Spleen (tissue), 11 donors: ENCODE results near the gene CD276. TPM values are rescaled to one million over a fixed set of nuclear protein-coding genes. Genes with fewer than 3 reads are reported as not detected.

ENCODE experiments used
- DNase-seq: peaks from one replicate; pipeline ENCODE4 v3.0.0-alpha.2; 2020
- H3K27ac ChIP-seq, 8 donors: fragments of 200-600 bp; sonication (generic) in 7 of 8; 1 replicate in 4 of 8; 2 replicates in 4 of 8; pipeline versions ENCODE4 v1.5.0 to v1.8.0; 2016 to 2021; ENCODE audit warnings: inconsistent platforms in 4 of 8, mild to moderate bottlenecking in 4 of 8, moderate library complexity in 1 of 8
- H3K27me3 ChIP-seq, 7 donors: fragments of 200-600 bp; sonication (generic) in 6 of 7; replicated peaks in 1 of 7; 1 replicate in 4 of 7; 2 replicates in 3 of 7; pipeline versions ENCODE4 v1.5.0 to v1.8.0; 2016 to 2021; ENCODE audit warnings: inconsistent platforms in 3 of 7, mild to moderate bottlenecking in 1 of 7
- H3K36me3 ChIP-seq, 6 donors: fragments of 200-600 bp; sonication (generic) in 5 of 6; 1 replicate in 4 of 6; 2 replicates in 2 of 6; pipeline versions ENCODE4 v1.5.0 to v1.8.0; 2016 to 2021; ENCODE audit warnings: inconsistent platforms in 2 of 6
- H3K4me1 ChIP-seq, 6 donors: fragments of 200-600 bp; sonication (generic) in 5 of 6; 1 replicate in 3 of 6; 2 replicates in 3 of 6; pipeline versions ENCODE4 v1.5.0 to v1.8.0; 2016 to 2021; ENCODE audit warnings: inconsistent platforms in 3 of 6
- H3K4me3 ChIP-seq, 8 donors: fragments of 200-600 bp; sonication (generic) in 7 of 8; 1 replicate in 4 of 8; 2 replicates in 4 of 8; pipeline versions ENCODE4 v1.5.0 to v1.8.0; 2016 to 2021; ENCODE audit warnings: inconsistent platforms in 4 of 8, mild to moderate bottlenecking in 4 of 8, moderate library complexity in 2 of 8
- H3K9me3 ChIP-seq, 8 donors: fragments of 200-600 bp; sonication (generic) in 7 of 8; 1 replicate in 4 of 8; 2 replicates in 4 of 8; pipeline versions ENCODE4 v1.5.0 to v1.8.0; 2016 to 2021; ENCODE audit warnings: inconsistent platforms in 4 of 8
- POLR2A ChIP-seq, 3 donors: fragments of 450-650 bp; IDR thresholded peaks; one replicate each; pipeline ENCODE4 v1.5.1; 2017; ENCODE audit warnings: antibody characterized with exemption in 3 of 3, mild to moderate bottlenecking in 1 of 3
- POLR2AphosphoS5 ChIP-seq, 3 donors: sonication (generic); formaldehyde crosslinking; IDR thresholded peaks; one replicate each; pipeline ENCODE4 v1.5.1; 2017; ENCODE audit warnings: antibody characterized with exemption in 3 of 3
- WGBS, 5 donors: extraction: QIAGEN DNeasy Blood & Tissue Kit in 3 of 5; methylation state at CpG; one replicate each; pipeline versions ENCODE4 v1.1.5 to v1.1.7; 2013 to 2018; 5-methylcytosine and 5-hydroxymethylcytosine counted together
- intact Hi-C: fragments of 100-400 bp; cut with DNase I; formaldehyde crosslinking; loops from one replicate; pipeline ENCODE4 v1.15.0; 2023; ENCODE audit warnings: low total_unique reads
- polyA plus RNA-seq, 3 donors: library from polyadenylated mRNA; stranded (reverse); fragments of 200-250 nt; gene quantifications; one replicate each; pipeline ENCODE4 v1.2.1, GENCODE V29; 2013
- total RNA-seq, 7 donors: library from RNA; depleted of rRNA in 3 of 7; stranded (reverse); fragments of >200 nt in 3 of 7; fragmentation: NEBNext Ultra II Directional in 4 of 7; extraction: Animal tissue kit (Norgen Biotek cat#: 25700) in 4 of 7; gene quantifications; one replicate each; pipeline versions ENCODE4 v1.1.0 to v1.2.1, GENCODE V29; 2016 to 2021
- TF ChIP-seq, protein P1 (sequence below), 11 experiments: fragments of 200-600 bp in 7 of 11; fragments of 450-650 bp in 4 of 11; sonication (generic) in 4 of 11; IDR thresholded peaks in 8 of 11; conservative IDR thresholded peaks in 3 of 11; 1 replicate in 7 of 11; 2 replicates in 4 of 11; pipeline versions ENCODE4 v1.4.0 to v1.8.0; 2016 to 2021; ENCODE audit warnings: antibody characterized with exemption in 11 of 11, inconsistent platforms in 4 of 11, mild to moderate bottlenecking in 1 of 11
- donor health status: healthy with polysubstance abuse.
- donor health status: DM: no; HTN: no; CAD: no; lungs with moderate emphysema.
- donor health status: DM: no; HTN: no; CAD: no.
- donor health status: Bipolar disorder and iron deficiency.
- donor health status: healthy.
- donor health status: DM: no; HTN: no; CAD: no.
- donor health status: DM: yes; HTN: yes; CAD: no.

CD276 gene
- total and polyA plus RNA-seq, 10 donors, result 9.8 to 95.6 (median 27.2) TPM

DNA sequence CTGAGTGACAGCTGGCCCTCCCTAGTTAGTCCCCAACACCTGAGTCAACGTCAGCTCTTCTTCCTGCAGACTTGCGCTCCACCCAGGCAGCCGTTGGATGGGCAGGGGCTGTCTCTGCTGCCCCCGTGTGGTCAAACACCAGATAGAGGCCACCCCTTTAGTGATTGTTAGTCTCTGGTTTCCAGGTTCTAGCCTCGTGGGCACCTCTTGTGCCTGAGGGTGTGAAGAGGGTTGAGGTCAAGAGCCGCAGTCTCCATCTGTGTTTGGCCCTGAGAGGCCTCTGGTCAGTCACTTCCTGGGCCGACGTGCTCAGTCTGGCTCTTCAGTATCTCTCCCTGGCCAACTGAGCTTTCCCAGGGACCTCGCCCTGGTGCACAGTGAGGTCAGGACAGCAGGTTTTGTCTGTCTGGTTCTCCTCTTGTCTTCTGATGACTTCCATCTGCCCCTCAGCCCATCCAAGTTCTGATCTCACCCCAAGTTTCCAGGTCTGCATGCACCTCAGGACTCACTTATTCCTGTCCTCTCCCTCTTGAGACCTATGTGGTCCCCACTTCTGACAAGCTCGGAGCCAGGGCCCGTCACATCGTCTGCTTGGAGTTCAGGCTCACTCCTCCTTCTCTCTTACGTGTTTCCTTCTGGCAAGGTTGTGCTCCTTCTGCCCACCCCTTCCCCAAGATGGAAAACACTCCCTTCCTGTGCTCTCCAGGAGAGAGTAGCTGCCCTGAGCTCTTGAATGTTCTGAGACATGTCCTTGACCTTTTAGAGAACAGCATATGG lies 20.9 kb downstream of the CD276 start:
- 36 to 55% (median 41%) methylated on average over 10 to 13 of the region's 13 CpGs for WGBS, 5 donors
- no peaks in the 10 kb centered on the region for H3K9me3 ChIP-seq
- peaks cover 0 to 15% (median 0%) of the 10 kb centered on the region in 7 donors for H3K27me3 ChIP-seq
- H3K4me1 ChIP-seq, result peaks cover 0 to 13% (median 2%) of the 10 kb centered on the region in 6 donors
- H3K36me3 ChIP-seq, result peaks cover 0 to 74% (median 2%) of the 10 kb centered on the region in 6 donors
- H3K4me3 ChIP-seq, result no peak overlapping the region
- peak in 1 of 3 donors; percentile 13 for TF ChIP-seq POLR2AphosphoS5 (IDR thresholded peaks at IDR 0.05)
- TF ChIP-seq, protein P1, sequence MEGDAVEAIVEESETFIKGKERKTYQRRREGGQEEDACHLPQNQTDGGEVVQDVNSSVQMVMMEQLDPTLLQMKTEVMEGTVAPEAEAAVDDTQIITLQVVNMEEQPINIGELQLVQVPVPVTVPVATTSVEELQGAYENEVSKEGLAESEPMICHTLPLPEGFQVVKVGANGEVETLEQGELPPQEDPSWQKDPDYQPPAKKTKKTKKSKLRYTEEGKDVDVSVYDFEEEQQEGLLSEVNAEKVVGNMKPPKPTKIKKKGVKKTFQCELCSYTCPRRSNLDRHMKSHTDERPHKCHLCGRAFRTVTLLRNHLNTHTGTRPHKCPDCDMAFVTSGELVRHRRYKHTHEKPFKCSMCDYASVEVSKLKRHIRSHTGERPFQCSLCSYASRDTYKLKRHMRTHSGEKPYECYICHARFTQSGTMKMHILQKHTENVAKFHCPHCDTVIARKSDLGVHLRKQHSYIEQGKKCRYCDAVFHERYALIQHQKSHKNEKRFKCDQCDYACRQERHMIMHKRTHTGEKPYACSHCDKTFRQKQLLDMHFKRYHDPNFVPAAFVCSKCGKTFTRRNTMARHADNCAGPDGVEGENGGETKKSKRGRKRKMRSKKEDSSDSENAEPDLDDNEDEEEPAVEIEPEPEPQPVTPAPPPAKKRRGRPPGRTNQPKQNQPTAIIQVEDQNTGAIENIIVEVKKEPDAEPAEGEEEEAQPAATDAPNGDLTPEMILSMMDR (IDR thresholded peaks at IDR 0.05 in 8 of 11, conservative IDR thresholded peaks at IDR 0.05 in 3 of 11), result peak; percentile 31 to 84 (median 68)
- TF ChIP-seq POLR2A (IDR thresholded peaks at IDR 0.05), result no peak
- peak; percentile 87 for DNase-seq
- intact Hi-C loops, result loop anchor here (5.0 kb wide), 2 partner anchors 68 to 153 kb away; no protein-coding TSS in a partner anchor
- no peak overlapping the region for H3K27ac ChIP-seq

DNA sequence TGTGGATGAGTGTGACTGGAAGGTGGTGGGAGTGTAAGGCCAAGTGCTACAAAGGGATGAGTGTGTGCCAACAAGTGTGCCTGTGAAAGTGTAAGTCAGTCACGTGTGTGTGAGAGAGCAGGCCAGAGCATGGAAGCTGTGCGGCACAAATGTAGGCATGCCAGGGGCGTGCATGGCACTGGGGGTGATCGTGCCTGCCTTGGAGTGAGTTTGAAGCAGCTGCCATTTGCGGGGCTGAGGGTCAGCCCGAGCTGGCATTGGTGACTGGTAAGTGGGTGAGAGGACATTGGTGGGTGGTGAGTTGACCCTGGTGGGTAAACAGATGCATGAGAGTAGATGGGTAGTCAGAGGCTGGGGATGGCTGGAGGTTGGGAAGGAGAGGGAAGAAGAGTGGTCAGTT lies 24.5 kb downstream of the CD276 start:
- peaks cover 0 to 90% (median 6%) of the 10 kb centered on the region in 6 donors for H3K36me3 ChIP-seq
- H3K4me1 ChIP-seq, result peaks cover 0 to 16% (median 4%) of the 10 kb centered on the region in 6 donors
- intact Hi-C loops, result no loop called here
- H3K27me3 ChIP-seq, result peaks cover 0 to 14% (median 0%) of the 10 kb centered on the region in 7 donors
- TF ChIP-seq POLR2A (IDR thresholded peaks at IDR 0.05), result no peak
- TF ChIP-seq POLR2AphosphoS5 (IDR thresholded peaks at IDR 0.05), result no peak
- TF ChIP-seq, protein P1 (IDR thresholded peaks at IDR 0.05 in 8 of 11, conservative IDR thresholded peaks at IDR 0.05 in 3 of 11), result no peak
- no peak for DNase-seq
- H3K9me3 ChIP-seq, result no peaks in the 10 kb centered on the region
- 88 to 93% (median 92%) methylated on average over 6 of the region's 6 CpGs for WGBS, 5 donors
- H3K4me3 ChIP-seq, result no peak overlapping the region
- H3K27ac ChIP-seq, result no peak overlapping the region

DNA sequence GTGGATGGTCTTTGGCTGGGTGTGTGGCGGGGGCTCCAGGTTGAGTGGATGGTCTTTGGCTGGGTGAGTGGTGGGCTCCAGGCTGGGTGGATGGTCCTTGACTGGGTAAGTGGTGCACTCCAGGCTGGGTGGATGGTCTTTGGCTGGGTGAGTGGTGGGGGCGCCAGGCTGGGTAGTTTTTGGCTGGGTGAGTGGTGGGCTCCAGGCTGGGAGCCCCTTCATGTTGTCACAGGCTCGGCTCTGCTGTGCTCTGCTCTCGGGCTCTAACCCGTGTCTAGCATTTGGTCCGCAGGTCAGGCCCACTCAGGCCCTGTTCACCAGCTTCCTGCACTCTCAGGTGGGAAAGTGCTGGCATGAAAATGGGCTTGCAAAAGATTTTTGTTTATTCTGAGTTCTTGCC lies 25.1 kb downstream of the CD276 start:
- no peak overlapping the region for H3K27ac ChIP-seq
- no peak overlapping the region for H3K4me3 ChIP-seq
- peaks cover 0 to 90% (median 9%) of the 10 kb centered on the region in 6 donors for H3K36me3 ChIP-seq
- peaks cover 0 to 13% (median 0%) of the 10 kb centered on the region in 7 donors for H3K27me3 ChIP-seq
- intact Hi-C loops, result no loop called here
- 70 to 97% (median 94%) methylated on average over 5 to 6 of the region's 6 CpGs for WGBS, 5 donors
- peaks cover 0 to 16% (median 4%) of the 10 kb centered on the region in 6 donors for H3K4me1 ChIP-seq
- DNase-seq, result no peak
- no peaks in the 10 kb centered on the region for H3K9me3 ChIP-seq
- TF ChIP-seq POLR2AphosphoS5 (IDR thresholded peaks at IDR 0.05) (no peak), POLR2A (IDR thresholded peaks at IDR 0.05) (no peak)
- TF ChIP-seq, protein P1 (IDR thresholded peaks at IDR 0.05 in 8 of 11, conservative IDR thresholded peaks at IDR 0.05 in 3 of 11), result no peak

DNA sequence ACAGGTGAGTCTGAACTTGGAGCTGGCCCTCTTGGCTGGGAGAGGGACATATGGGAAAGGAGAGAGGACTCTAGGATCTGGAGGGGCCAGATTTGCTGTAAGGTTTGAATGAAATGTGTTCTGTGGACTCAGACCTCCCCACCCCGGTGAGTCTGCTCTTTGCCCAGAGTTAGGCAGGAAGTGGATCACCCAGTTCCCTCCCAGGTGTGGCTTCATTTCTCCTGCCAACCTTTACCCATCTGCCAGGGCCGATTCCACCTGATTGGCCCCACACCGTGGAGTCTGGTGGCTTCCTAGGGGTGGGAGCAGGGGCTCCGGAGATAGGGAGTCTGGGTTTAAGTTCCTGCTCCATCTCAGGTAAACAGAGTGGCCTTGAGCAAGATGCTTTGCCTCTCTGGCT lies 25.5 kb downstream of the CD276 start:
- no peak for DNase-seq
- H3K4me3 ChIP-seq, result no peak overlapping the region
- TF ChIP-seq, protein P1 (IDR thresholded peaks at IDR 0.05 in 8 of 11, conservative IDR thresholded peaks at IDR 0.05 in 3 of 11), result no peak
- intact Hi-C loops, result no loop called here
- H3K4me1 ChIP-seq, result peaks cover 0 to 14% (median 4%) of the 10 kb centered on the region in 6 donors
- H3K9me3 ChIP-seq, result no peaks in the 10 kb centered on the region
- no peak overlapping the region for H3K27ac ChIP-seq
- WGBS, 5 donors, result 78 to 87% (median 81%) methylated on average over 3 to 4 of the region's 4 CpGs
- peaks cover 0 to 9% (median 0%) of the 10 kb centered on the region in 7 donors for H3K27me3 ChIP-seq
- H3K36me3 ChIP-seq, result peaks cover 0 to 90% (median 10%) of the 10 kb centered on the region in 6 donors
